GM19455 (cell line): ENCODE measurements around the gene GYS1.
"Not testable (repeated sequence)": the region's sequence is repeated elsewhere in the genome, so short reads cannot be mapped to it uniquely, and the experiment has no call there.

Source experiments
- ATAC-seq: cut with Tn5 transposase; IDR thresholded peaks from one replicate; pipeline ENCODE4 v1.9.1; 2021; ENCODE audit not compliant: unreplicated experiment

Gene GYS1

DNA sequence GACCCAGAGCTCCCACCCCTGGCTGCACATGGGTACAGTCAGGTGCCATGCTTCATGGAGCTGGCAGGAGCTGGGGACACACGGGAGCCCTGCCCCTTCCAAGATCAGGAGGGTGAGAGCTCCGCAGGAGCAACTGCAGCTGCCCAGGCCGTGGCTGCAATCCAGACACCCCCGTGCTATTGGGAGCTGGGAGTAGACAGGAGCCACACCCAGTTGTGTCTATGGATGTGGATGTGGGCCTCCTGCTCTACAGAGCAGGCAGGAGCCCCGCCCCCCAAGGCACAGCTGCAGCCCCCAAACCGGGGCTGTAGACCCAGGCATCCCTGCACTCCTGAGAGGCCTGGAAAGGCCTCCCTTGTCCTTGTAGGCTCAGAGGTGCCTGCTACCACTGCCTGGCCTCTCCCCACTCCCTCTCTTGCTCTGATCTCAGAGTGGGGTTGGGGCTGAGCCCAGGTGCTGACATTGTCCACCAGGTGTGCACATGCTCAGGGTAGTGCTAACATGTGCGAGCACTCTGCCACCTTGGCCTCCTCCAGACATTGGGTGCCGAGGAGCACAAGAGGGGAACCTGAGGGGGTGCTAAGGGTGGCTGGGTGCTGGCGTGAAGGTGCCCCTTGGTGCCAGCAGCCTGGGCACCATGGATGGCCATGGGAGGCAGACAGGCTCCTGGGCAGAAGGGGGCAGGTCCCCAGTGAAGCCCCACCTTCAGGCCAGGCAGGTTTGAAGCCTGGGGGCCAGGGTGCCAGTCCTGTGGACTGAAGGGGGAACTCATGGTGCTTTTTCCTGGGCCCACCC is 46.4 kb downstream of the GYS1 start:
- no peak for ATAC-seq

DNA sequence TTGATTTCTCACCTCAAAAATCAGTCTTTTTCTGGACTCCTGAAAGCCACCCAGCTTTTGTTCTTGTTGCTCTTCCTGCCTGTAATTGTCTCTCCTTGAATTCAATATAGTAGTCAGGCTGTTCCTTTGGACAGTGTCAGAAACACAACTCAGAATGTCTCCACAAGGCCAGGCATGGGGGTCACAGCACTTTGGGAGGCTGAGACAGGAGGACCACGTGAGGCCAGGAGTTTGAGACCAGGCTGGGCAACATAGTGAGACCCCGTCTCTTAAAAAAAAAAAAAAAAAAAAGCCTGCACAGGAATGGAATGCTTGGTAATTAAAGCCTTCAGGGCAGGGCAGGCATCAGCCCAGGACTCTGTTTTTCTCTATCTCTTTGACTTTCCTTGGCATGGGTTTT is 47.3 kb downstream of the GYS1 start:
- no peak for ATAC-seq

DNA sequence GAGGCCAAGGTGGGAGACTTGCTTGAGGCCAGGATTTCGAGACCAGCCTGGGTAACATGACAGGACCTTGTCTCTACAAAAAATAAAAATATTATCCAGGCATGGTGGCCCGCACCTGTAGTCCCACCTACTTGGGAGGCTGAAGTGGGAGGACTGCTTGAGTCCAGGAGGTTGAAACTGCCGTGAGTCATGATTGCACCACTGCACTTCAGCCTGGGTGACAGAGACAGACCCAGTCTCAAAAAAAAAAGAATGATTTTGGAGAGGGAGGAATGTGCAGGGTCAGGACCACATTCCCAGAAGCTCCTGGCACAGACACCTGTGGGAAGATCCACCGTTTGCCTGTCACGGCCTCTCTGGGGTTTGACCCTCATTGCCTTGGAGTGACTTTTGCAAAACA is 47.7 kb downstream of the GYS1 start:
- ATAC-seq, result no peak

- ATAC-seq, result no peak
These were observed 50.0 kb downstream of the GYS1 start for GRCh38 chr19:48943081-48943480.

DNA sequence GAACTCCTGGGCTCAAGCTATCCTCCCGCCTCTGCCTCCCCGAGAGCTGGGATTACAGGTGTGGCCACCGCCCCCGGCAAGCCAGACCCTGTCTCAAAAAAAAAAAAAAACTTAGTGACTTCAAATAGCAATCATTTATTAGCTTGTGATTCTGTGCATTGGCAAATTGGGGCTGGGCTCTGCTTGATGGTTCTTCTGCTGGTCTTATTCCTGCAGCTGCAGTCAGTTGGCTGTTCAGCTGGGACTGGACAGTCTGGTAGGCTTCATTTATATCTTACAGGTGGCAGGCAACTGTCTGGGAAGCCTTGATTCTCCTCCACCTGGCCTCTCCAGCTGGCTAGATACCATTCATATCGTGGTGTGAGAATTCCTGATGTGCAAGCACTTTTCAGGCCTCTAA is 52.2 kb downstream of the GYS1 start:
- ATAC-seq, result no peak

DNA sequence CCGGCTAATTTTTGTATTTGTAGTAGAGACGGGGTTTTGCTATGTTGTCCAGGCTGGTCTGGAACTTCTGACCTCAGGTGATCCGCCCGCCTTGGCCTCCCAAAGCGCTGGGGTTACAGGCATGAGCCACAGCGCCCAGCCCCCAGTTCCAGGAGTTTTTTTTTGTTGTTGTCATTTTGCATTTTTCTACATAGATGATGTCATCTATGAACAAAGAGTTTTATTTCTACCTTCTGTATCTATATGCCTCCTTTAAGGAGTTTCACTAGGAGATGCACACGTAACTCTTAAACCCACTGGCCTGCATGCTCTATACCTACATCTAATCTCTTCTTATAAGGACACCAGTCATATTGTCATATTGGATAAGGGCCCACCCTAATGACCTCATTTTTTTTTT is 54.9 kb downstream of the GYS1 start:
- ATAC-seq, result no peak

DNA sequence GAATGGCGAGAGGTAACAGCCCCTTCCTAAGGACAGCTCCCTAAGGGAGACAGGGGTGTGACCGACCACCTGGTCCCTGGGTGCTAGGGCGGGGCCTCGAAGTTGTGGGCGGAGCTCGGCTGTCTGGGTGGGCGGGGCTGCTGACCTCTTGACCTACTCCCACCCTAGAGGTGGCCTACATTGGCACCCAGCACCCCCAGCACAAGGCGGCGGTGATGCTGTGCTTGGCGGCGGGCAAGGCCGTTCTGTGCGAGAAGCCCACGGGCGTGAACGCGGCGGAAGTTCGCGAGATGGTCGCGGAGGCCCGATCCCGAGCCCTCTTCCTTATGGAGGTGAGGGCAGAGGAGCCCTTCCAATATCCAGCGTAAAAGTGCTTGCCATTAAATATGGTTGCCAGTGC is 57.2 kb downstream of the GYS1 start:
- no peak for ATAC-seq

DNA sequence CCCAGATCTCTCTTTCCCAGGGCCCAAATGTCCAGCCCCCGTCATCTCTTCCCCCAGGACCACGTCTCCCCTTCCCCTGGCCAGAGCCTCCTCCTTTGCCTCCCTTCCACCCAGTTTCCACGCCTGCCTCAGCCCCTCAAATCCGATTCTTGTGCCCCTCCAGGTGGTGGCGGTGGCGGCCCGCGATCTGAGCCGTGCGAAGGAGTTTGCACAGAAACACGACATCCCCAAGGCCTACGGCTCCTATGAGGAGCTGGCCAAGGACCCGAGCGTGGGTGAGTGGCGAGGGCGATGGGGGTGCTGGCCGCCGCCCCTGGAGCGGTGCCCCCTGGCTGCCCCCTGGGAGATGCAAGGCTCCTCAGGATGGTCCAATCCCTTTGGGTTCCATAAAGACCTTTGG is 58.3 kb downstream of the GYS1 start:
- no peak for ATAC-seq

- ATAC-seq, result peak; percentile 53
These were observed 59.7 kb downstream of the GYS1 start, which contains the start of gene DHDH for GRCh38 chr19:48933382-48933932. Gene DHDH (plus strand): TSS chr19:48933699. CDS start chr19:48933722, 23 bp downstream.

DNA sequence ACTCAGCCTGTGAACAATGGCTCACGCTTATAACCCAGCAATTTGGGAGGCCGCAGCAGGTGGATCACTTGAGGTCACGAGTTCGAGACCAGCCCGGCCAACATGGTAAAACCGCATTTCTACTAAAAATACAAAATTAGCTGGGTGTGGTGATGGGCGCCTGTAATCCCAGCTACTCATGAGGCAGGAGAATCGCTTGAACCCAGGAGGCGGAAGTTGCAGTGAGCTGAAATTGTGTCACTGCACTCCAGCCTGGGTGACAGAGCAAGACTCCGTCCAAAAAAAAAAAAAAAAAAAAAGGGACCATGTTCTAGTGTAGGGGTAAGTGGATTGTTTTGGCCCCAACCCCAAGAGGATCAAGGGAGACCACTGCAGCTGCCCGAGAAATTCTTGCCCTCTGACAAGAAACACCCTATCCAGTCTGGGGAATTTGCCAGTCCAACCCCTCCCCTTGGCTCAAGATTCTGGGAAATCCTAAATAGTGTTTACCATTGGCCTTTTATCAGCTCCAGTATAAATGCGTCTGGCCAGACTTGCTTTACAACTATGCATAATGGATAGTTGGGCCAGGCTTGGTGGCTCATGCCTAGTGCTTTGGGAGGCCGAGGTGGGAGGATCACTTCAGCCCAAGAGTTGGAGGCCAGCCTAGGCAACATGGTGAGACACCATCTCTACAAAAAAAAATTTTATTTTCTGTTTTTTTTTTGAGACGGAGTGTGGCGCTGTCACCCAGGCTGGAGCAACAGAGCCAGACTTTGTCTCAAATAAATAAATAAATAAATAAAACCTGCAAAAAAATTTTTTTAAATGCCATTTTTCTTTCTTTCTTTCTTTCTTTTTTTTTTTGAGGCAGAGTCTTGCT is 64.7 kb downstream of the GYS1 start:
- no peak for ATAC-seq

- ATAC-seq, result not testable (repeated sequence)
These were observed 65.4 kb downstream of the GYS1 start for GRCh38 chr19:48927692-48928091.

GRCh38 chr19:48926909-48927308 is 66.2 kb downstream of the GYS1 start:
- no peak for ATAC-seq

DNA sequence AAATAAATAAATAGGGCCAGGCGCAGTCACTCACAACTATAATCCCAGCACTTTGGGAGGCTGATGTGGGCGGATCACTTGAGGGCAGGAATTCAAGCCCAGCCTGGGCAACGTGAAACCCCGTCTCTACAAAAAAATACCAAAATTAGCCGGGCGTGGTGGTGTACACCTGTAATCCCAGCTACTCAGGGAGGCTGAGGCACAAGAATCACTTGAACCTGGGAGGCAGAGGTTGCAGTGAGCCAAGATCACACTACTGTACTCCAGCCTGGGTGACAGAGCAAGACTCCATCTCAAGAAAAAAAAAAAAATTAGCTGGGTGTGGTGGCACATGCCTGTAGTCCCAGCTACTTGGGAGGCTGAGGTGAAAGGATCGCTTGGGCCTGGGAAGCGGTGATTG is 67.2 kb downstream of the GYS1 start:
- ATAC-seq, result not testable (repeated sequence)

- ATAC-seq, result no peak
These were observed 67.8 kb downstream of the GYS1 start for GRCh38 chr19:48925240-48925843.

GRCh38 chr19:48922548-48923490 is 70.3 kb downstream of the GYS1 start:
- ATAC-seq, result no peak

GRCh38 chr19:48921721-48922500 is 71.2 kb downstream of the GYS1 start:
- ATAC-seq, result no peak

GRCh38 chr19:48920949-48921348 is 72.2 kb downstream of the GYS1 start:
- no peak for ATAC-seq

- not testable (repeated sequence) for ATAC-seq
These were observed 73.8 kb downstream of the GYS1 start for GRCh38 chr19:48919271-48919670.

GRCh38 chr19:48918801-48919247 is 74.3 kb downstream of the GYS1 start:
- ATAC-seq, result no peak
